RWPE2 (cell line): ENCODE results near the gene P3H3.

Experiments
- ATAC-seq: fragments of 200-7000 bp; cut with Tn5 transposase; 3 replicates; pipeline ENCODE4 v1.9.1; 2021; ENCODE audit warnings: low read depth
- DNase-seq: peaks from one replicate; pipeline ENCODE4 v3.0.0-alpha.2; 2020; ENCODE audit warnings: low spot score
- H3K27ac ChIP-seq: fragments of 450-650 bp; 2 replicates; pipeline ENCODE4 v1.5.1; 2017; ENCODE audit warnings: mild to moderate bottlenecking; ENCODE audit not compliant: poor library complexity, severe bottlenecking
- H3K27me3 ChIP-seq: fragments of 250-450 bp; sonication (Bioruptor Pico); 2 replicates; pipeline ENCODE4 v1.5.1; 2021; ENCODE audit warnings: mild to moderate bottlenecking, moderate library complexity; ENCODE audit not compliant: insufficient read depth, poor library complexity, severe bottlenecking
- H3K36me3 ChIP-seq: fragments of 250-450 bp; sonication (Bioruptor Pico); 2 replicates; pipeline ENCODE4 v1.5.1; 2020; ENCODE audit warnings: low read depth, mild to moderate bottlenecking, moderate library complexity
- H3K4me1 ChIP-seq: fragments of 250-450 bp; sonication (Bioruptor Pico); 2 replicates; pipeline ENCODE4 v1.5.1; 2021; ENCODE audit warnings: mild to moderate bottlenecking, moderate library complexity; ENCODE audit not compliant: insufficient read depth, poor library complexity, severe bottlenecking
- H3K4me3 ChIP-seq: fragments of 250-450 bp; sonication (Bioruptor Pico); 2 replicates; pipeline ENCODE4 v1.5.1; 2021; ENCODE audit warnings: mild to moderate bottlenecking, moderate library complexity; ENCODE audit not compliant: severe bottlenecking
- H3K9me3 ChIP-seq: fragments of 250-450 bp; sonication (Bioruptor Pico); 2 replicates; pipeline ENCODE4 v1.5.1; 2021; ENCODE audit warnings: mild to moderate bottlenecking, moderate library complexity; ENCODE audit not compliant: severe bottlenecking
- CTCF ChIP-seq: fragments of 450-650 bp; IDR thresholded peaks from one replicate; pipeline ENCODE4 v1.5.1; 2017; ENCODE audit warnings: mild to moderate bottlenecking, moderate library complexity; ENCODE audit not compliant: poor library complexity, severe bottlenecking

Gene P3H3

GRCh38 chr12:6834254-6834653 lies 6.0 kb downstream of the P3H3 start:
- Histone ChIP-seq H3K27ac (no peak overlapping the region), H3K9me3 (no peaks in the 10 kb centered on the region), H3K4me3 (no peak overlapping the region), H3K36me3 (peaks cover 79% of the 10 kb centered on the region), H3K4me1 (no peaks in the 10 kb centered on the region), H3K27me3 (no peaks in the 10 kb centered on the region)
- DNase-seq (no peak), ATAC-seq (no peak)
- TF ChIP-seq CTCF: no peak

GRCh38 chr12:6834873-6835272 lies 6.7 kb downstream of the P3H3 start:
- H3K27ac ChIP-seq: no peak overlapping the region
- no peak for TF ChIP-seq CTCF
- no peaks in the 10 kb centered on the region for H3K9me3 ChIP-seq
- no peaks in the 10 kb centered on the region for H3K4me1 ChIP-seq
- H3K4me3 ChIP-seq: no peak overlapping the region
- ATAC-seq: no peak
- no peaks in the 10 kb centered on the region for H3K27me3 ChIP-seq
- no peak for DNase-seq
- peaks cover 78% of the 10 kb centered on the region for H3K36me3 ChIP-seq

GRCh38 chr12:6836851-6837250 lies 8.6 kb downstream of the P3H3 start:
- H3K27me3 ChIP-seq: no peaks in the 10 kb centered on the region
- no peak for TF ChIP-seq CTCF
- H3K9me3 ChIP-seq: no peaks in the 10 kb centered on the region
- H3K27ac ChIP-seq: no peak overlapping the region
- H3K4me1 ChIP-seq: no peaks in the 10 kb centered on the region
- DNase-seq (no peak), ATAC-seq (no peak)
- peaks cover 62% of the 10 kb centered on the region for H3K36me3 ChIP-seq
- H3K4me3 ChIP-seq: no peak overlapping the region

- Histone ChIP-seq H3K36me3 (peaks cover 56% of the 10 kb centered on the region), H3K9me3 (no peaks in the 10 kb centered on the region), H3K27ac (no peak overlapping the region), H3K4me1 (no peaks in the 10 kb centered on the region), H3K27me3 (no peaks in the 10 kb centered on the region), H3K4me3 (no peak overlapping the region)
- no peak for DNase-seq
- TF ChIP-seq CTCF: no peak
- ATAC-seq: no peak
Observed at GRCh38 chr12:6837370-6838060, 9.3 kb downstream of the P3H3 start.

GRCh38 chr12:6838854-6839253 lies 10.6 kb downstream of the P3H3 start:
- Histone ChIP-seq H3K4me3 (no peak overlapping the region), H3K36me3 (peaks cover 46% of the 10 kb centered on the region), H3K27me3 (no peaks in the 10 kb centered on the region), H3K9me3 (no peaks in the 10 kb centered on the region), H3K4me1 (no peaks in the 10 kb centered on the region), H3K27ac (no peak overlapping the region)
- DNase-seq: no peak
- no peak for ATAC-seq
- TF ChIP-seq CTCF: no peak
